HK-2 (cell line): Measurements from ENCODE around the gene CDKN2A.
"Not testable (repeated sequence)": the region's sequence is repeated elsewhere in the genome, so short reads cannot be mapped to it uniquely, and the experiment has no call there.

ENCODE experiments used
- DNase-seq: peaks from one replicate; pipeline ENCODE4 v3.0.0-alpha.2; 2018; ENCODE audit not compliant: unreplicated experiment

The CDKN2A gene

GRCh38 chr9:21982391-21982790 lies 11.8 kb downstream of the CDKN2A start:
- no peak for DNase-seq

- DNase-seq = no peak
Observed at GRCh38 chr9:21976334-21976875, 17.8 kb downstream of the CDKN2A start.

- peak; percentile 87 for DNase-seq
Observed at GRCh38 chr9:21974722-21975409, 19.3 kb downstream of the CDKN2A start.

GRCh38 chr9:21974343-21974721 lies 19.9 kb downstream of the CDKN2A start:
- no peak for DNase-seq

- no peak for DNase-seq
Observed at GRCh38 chr9:21972361-21972760, 21.8 kb downstream of the CDKN2A start.

GRCh38 chr9:21970800-21971640 lies 23.2 kb downstream of the CDKN2A start:
- no peak for DNase-seq

GRCh38 chr9:21969951-21970799 lies 24.0 kb downstream of the CDKN2A start:
- DNase-seq = no peak

- DNase-seq = no peak
Observed at GRCh38 chr9:21969011-21969940, 24.9 kb downstream of the CDKN2A start.

- no peak for DNase-seq
Observed at GRCh38 chr9:21968331-21969010, 25.7 kb downstream of the CDKN2A start.

- DNase-seq = no peak
Observed at GRCh38 chr9:21967702-21968101, 26.5 kb downstream of the CDKN2A start.

GRCh38 chr9:21967169-21967568 lies 27.0 kb downstream of the CDKN2A start:
- DNase-seq = no peak

GRCh38 chr9:21966140-21966851 lies 27.9 kb downstream of the CDKN2A start:
- no peak for DNase-seq

GRCh38 chr9:21965401-21965951 lies 28.7 kb downstream of the CDKN2A start:
- DNase-seq = peak; percentile 73

- DNase-seq = peak; percentile 43
Observed at GRCh38 chr9:21964925-21965385, 29.2 kb downstream of the CDKN2A start.

- DNase-seq = no peak
Observed at GRCh38 chr9:21961569-21961968, 32.6 kb downstream of the CDKN2A start.

GRCh38 chr9:21959268-21959667 lies 34.9 kb downstream of the CDKN2A start:
- DNase-seq = not testable (repeated sequence)

GRCh38 chr9:21958833-21959232 lies 35.4 kb downstream of the CDKN2A start:
- no peak for DNase-seq

GRCh38 chr9:21945606-21946005 lies 48.6 kb downstream of the CDKN2A start:
- no peak for DNase-seq

GRCh38 chr9:21943464-21943863 lies 50.7 kb downstream of the CDKN2A start:
- DNase-seq = no peak
